Measurements from ENCODE around the gene SRP14. TPM values are rescaled to one million over a fixed set of nuclear protein-coding genes. Genes with fewer than 3 reads are reported as not detected.
A peak's percentile ranks its signal among the peaks of the same experiment; 100 is the strongest.

Gene SRP14
- total and polyA plus RNA-seq, 9 of the 15 experiments (the other 6 are each of a cell fraction or from before 2014, with no cell fraction given), result 161 to 1,097 (median 402) TPM

DNA sequence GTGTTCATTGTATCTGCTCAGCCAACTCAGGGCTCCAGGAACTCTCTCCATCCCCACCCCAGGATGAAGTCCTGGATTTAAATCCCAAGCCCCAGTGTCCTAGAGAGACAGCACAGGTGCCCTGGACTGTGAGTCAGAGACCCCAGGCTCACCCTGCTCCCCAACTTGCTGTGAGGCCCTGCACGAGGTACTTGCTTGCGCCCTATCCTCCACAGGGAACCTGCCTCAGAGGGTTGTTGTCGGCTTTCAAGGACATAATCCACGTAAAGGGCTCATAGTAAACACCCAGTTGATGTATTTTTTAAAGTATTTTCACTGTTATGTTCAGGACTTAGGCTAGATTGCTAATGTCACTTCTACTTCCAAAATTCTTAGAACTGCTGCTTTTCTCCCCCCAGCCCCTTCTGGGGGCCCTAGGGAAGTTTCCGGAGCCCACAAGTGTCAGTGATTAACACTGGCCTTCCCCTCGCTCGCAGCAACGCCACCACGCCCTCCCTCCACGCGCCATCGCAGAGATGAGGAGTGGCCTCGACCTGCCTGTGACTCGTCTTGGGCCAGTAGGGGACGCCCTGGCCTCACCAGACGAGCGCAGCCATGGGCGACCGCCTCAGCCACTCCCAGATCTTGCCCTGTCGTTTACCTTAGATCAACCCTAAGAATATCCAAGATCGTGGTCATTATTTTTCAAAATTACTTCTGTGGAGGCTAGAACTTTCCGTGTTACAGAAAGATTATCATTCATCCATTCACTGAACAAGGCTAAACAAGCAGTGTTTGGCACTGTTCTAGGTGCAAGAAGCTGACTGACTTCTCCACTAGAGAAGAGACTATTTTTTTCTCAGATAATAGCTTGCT is 6.0 kb upstream of the SRP14 start (continued):
- TF ChIP-seq, protein P1, sequence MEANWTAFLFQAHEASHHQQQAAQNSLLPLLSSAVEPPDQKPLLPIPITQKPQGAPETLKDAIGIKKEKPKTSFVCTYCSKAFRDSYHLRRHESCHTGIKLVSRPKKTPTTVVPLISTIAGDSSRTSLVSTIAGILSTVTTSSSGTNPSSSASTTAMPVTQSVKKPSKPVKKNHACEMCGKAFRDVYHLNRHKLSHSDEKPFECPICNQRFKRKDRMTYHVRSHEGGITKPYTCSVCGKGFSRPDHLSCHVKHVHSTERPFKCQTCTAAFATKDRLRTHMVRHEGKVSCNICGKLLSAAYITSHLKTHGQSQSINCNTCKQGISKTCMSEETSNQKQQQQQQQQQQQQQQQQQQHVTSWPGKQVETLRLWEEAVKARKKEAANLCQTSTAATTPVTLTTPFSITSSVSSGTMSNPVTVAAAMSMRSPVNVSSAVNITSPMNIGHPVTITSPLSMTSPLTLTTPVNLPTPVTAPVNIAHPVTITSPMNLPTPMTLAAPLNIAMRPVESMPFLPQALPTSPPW (CRISPR knock-in tag; IDR thresholded peaks at IDR 0.05), result peak; percentile 19; the same call in 1 of the 2 replicates
- TF ChIP-seq, protein P2, sequence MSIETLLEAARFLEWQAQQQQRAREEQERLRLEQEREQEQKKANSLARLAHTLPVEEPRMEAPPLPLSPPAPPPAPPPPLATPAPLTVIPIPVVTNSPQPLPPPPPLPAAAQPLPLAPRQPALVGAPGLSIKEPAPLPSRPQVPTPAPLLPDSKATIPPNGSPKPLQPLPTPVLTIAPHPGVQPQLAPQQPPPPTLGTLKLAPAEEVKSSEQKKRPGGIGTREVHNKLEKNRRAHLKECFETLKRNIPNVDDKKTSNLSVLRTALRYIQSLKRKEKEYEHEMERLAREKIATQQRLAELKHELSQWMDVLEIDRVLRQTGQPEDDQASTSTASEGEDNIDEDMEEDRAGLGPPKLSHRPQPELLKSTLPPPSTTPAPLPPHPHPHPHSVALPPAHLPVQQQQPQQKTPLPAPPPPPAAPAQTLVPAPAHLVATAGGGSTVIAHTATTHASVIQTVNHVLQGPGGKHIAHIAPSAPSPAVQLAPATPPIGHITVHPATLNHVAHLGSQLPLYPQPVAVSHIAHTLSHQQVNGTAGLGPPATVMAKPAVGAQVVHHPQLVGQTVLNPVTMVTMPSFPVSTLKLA (conservative IDR thresholded peaks at IDR 0.05), result peak; percentile 83 to 91
- TF ChIP-seq KAT7 (CRISPR knock-in tag; IDR thresholded peaks at IDR 0.05; ENCODE audit: borderline replicate concordance) (0 out of 2 replicates have a peak, but pooled peaks have one; percentile 71), STAG1 (CRISPR knock-in tag; IDR thresholded peaks at IDR 0.05; ENCODE audit: borderline replicate concordance) (peak; percentile 71; the same call in 1 of the 2 replicates), HDAC2 (IDR thresholded peaks at IDR 0.05) (peak; percentile 49), NFE2 (IDR thresholded peaks at IDR 0.05; ENCODE audit: low read depth) (0 out of 2 replicates have a peak, but pooled peaks have one; percentile 4), KLF16 (IDR thresholded peaks at IDR 0.05) (peak; percentile 65; the same call in 1 of the 2 replicates), CREB1 (IDR thresholded peaks at IDR 0.05) (peak; percentile 34; the same call in 1 of the 2 replicates), CREB1 (CRISPR knock-in tag; IDR thresholded peaks at IDR 0.05) (peak; percentile 81), ETV1 (tag; conservative IDR thresholded peaks at IDR 0.05; ENCODE audit: low read depth) (0 out of 2 replicates have a peak, but pooled peaks have one; percentile 19), ZBTB7A (IDR thresholded peaks at IDR 0.05; ENCODE audit: borderline replicate concordance, control insufficient read depth, low read depth, low read length) (0 out of 2 replicates have a peak, but pooled peaks have one; percentile 44)
- TF ChIP-seq, protein P3, sequence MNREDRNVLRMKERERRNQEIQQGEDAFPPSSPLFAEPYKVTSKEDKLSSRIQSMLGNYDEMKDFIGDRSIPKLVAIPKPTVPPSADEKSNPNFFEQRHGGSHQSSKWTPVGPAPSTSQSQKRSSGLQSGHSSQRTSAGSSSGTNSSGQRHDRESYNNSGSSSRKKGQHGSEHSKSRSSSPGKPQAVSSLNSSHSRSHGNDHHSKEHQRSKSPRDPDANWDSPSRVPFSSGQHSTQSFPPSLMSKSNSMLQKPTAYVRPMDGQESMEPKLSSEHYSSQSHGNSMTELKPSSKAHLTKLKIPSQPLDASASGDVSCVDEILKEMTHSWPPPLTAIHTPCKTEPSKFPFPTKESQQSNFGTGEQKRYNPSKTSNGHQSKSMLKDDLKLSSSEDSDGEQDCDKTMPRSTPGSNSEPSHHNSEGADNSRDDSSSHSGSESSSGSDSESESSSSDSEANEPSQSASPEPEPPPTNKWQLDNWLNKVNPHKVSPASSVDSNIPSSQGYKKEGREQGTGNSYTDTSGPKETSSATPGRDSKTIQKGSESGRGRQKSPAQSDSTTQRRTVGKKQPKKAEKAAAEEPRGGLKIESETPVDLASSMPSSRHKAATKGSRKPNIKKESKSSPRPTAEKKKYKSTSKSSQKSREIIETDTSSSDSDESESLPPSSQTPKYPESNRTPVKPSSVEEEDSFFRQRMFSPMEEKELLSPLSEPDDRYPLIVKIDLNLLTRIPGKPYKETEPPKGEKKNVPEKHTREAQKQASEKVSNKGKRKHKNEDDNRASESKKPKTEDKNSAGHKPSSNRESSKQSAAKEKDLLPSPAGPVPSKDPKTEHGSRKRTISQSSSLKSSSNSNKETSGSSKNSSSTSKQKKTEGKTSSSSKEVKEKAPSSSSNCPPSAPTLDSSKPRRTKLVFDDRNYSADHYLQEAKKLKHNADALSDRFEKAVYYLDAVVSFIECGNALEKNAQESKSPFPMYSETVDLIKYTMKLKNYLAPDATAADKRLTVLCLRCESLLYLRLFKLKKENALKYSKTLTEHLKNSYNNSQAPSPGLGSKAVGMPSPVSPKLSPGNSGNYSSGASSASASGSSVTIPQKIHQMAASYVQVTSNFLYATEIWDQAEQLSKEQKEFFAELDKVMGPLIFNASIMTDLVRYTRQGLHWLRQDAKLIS (CRISPR knock-in tag; IDR thresholded peaks at IDR 0.05), result 0 out of 2 replicates have a peak, but pooled peaks have one; percentile 58
- TF ChIP-seq, protein P4, sequence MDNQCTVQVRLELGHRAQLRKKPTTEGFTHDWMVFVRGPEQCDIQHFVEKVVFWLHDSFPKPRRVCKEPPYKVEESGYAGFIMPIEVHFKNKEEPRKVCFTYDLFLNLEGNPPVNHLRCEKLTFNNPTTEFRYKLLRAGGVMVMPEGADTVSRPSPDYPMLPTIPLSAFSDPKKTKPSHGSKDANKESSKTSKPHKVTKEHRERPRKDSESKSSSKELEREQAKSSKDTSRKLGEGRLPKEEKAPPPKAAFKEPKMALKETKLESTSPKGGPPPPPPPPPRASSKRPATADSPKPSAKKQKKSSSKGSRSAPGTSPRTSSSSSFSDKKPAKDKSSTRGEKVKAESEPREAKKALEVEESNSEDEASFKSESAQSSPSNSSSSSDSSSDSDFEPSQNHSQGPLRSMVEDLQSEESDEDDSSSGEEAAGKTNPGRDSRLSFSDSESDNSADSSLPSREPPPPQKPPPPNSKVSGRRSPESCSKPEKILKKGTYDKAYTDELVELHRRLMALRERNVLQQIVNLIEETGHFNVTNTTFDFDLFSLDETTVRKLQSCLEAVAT (IDR thresholded peaks at IDR 0.05), result no peak
- TF ChIP-seq, protein P5, sequence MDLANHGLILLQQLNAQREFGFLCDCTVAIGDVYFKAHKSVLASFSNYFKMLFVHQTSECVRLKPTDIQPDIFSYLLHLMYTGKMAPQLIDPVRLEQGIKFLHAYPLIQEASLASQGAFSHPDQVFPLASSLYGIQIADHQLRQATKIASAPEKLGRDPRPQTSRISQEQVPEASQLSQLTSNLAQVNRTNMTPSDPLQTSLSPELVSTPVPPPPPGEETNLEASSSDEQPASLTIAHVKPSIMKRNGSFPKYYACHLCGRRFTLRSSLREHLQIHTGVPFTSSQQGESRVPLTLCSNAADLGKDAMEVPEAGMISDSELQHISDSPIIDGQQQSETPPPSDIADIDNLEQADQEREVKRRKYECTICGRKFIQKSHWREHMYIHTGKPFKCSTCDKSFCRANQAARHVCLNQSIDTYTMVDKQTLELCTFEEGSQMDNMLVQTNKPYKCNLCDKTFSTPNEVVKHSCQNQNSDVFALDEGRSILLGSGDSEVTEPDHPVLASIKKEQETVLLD (IDR thresholded peaks at IDR 0.05), result 0 out of 2 replicates have a peak, but pooled peaks have one; percentile 37

Data from K562 (cell line).